Tibial artery (tissue), 4 donors: Measurements from ENCODE around the gene HUWE1.
"Not testable (repeated sequence)": the region's sequence is repeated elsewhere in the genome, so short reads cannot be mapped to it uniquely, and the experiment has no call there.

Experiments used
- DNase-seq, 2 donors: peaks; one replicate each; pipeline ENCODE4 v3.0.0-alpha.2; 2019
- H3K27ac ChIP-seq, 2 donors: fragments of 200-600 bp; sonication (generic) in 1 of 2; 1 replicate in 1 of 2; 2 replicates in 1 of 2; pipeline ENCODE4 v1.5.1; 2018 to 2019; ENCODE audit warnings: mild to moderate bottlenecking in 1 of 2
- H3K27me3 ChIP-seq, 2 donors: fragments of 200-600 bp; sonication (generic) in 1 of 2; one replicate each; pipeline versions ENCODE4 v1.5.1 to v1.6.0; 2016 to 2019
- H3K36me3 ChIP-seq, 3 donors: fragments of 200-600 bp; sonication (generic) in 2 of 3; one replicate each; pipeline ENCODE4 v1.5.1; 2016 to 2019; ENCODE audit warnings: mild to moderate bottlenecking in 2 of 3
- H3K4me1 ChIP-seq, 4 donors: fragments of 200-600 bp; sonication (generic) in 2 of 4; 1 replicate in 3 of 4; 2 replicates in 1 of 4; pipeline ENCODE4 v1.5.1; 2016 to 2019
- H3K4me3 ChIP-seq, 2 donors: fragments of 200-600 bp; sonication (generic) in 1 of 2; 1 replicate in 1 of 2; 2 replicates in 1 of 2; pipeline ENCODE4 v1.5.1; 2018 to 2019; ENCODE audit warnings: mild to moderate bottlenecking in 2 of 2
- H3K9me3 ChIP-seq, 3 donors: fragments of 200-600 bp; sonication (generic) in 1 of 3; one replicate each; pipeline ENCODE4 v1.5.1; 2016 to 2019
- CTCF ChIP-seq, 2 experiments: fragments of 200-600 bp in 1 of 2; fragments of 450-650 bp in 1 of 2; IDR thresholded peaks; one replicate each; pipeline ENCODE4 v1.5.1; 2017 to 2019; ENCODE audit warnings: antibody characterized with exemption in 2 of 2, mild to moderate bottlenecking in 1 of 2, moderate library complexity in 1 of 2
- intact Hi-C: fragments of 100-400 bp; cut with DNase I; formaldehyde crosslinking; loops from one replicate; pipeline ENCODE4 v1.15.0; 2023; ENCODE audit warnings: low total_unique reads

HUWE1 gene

GRCh38 chrX:53547668-53548067, 138.9 kb downstream of the HUWE1 start:
- H3K27me3 ChIP-seq, result no peaks in the 10 kb centered on the region
- no peaks in the 10 kb centered on the region for H3K9me3 ChIP-seq
- no peak for DNase-seq
- intact Hi-C loops, result no loop called here
- no peaks in the 10 kb centered on the region for H3K4me1 ChIP-seq
- H3K36me3 ChIP-seq, result peaks cover 56 to 98% (median 89%) of the 10 kb centered on the region in 3 donors
- no peak overlapping the region for H3K27ac ChIP-seq
- no peak for TF ChIP-seq CTCF (IDR thresholded peaks at IDR 0.05)
- no peak overlapping the region for H3K4me3 ChIP-seq

GRCh38 chrX:53544936-53545335, 141.6 kb downstream of the HUWE1 start:
- Histone ChIP-seq H3K36me3 (peaks cover 58 to 98% (median 83%) of the 10 kb centered on the region in 3 donors), H3K4me1 (no peaks in the 10 kb centered on the region), H3K9me3 (no peaks in the 10 kb centered on the region), H3K27ac (no peak overlapping the region), H3K27me3 (no peaks in the 10 kb centered on the region), H3K4me3 (no peak overlapping the region)
- TF ChIP-seq CTCF (IDR thresholded peaks at IDR 0.05), result no peak
- intact Hi-C loops, result loop anchor here (5.0 kb wide), 1 partner anchor 338 kb away; no protein-coding TSS in a partner anchor
- DNase-seq, result no peak

- intact Hi-C loops, result no loop called here
- TF ChIP-seq CTCF (IDR thresholded peaks at IDR 0.05), result no peak
- DNase-seq, result no peak
- Histone ChIP-seq H3K9me3 (no peaks in the 10 kb centered on the region), H3K4me1 (no peaks in the 10 kb centered on the region), H3K27ac (no peak overlapping the region), H3K36me3 (peaks cover 48 to 98% (median 71%) of the 10 kb centered on the region in 3 donors), H3K4me3 (no peak overlapping the region), H3K27me3 (no peaks in the 10 kb centered on the region)
Observed at GRCh38 chrX:53538781-53539180, 147.7 kb downstream of the HUWE1 start.

- intact Hi-C loops, H3K4me3 ChIP-seq, DNase-seq, H3K27me3 ChIP-seq, H3K27ac ChIP-seq, H3K4me1 ChIP-seq: not testable (repeated sequence)
- peaks cover 0 to 17% (median 0%) of the 10 kb centered on the region in 3 donors for H3K9me3 ChIP-seq
- peaks cover 15 to 37% (median 17%) of the 10 kb centered on the region in 3 donors for H3K36me3 ChIP-seq
Observed at GRCh38 chrX:53531255-53531966, 155.1 kb downstream of the HUWE1 start.

GRCh38 chrX:53526999-53527398, 159.5 kb downstream of the HUWE1 start:
- Histone ChIP-seq H3K4me3 (no peak overlapping the region), H3K4me1 (no peaks in the 10 kb centered on the region), H3K27me3 (no peaks in the 10 kb centered on the region), H3K27ac (no peak overlapping the region), H3K9me3 (peaks cover 0 to 17% (median 0%) of the 10 kb centered on the region in 3 donors), H3K36me3 (no peaks in the 10 kb centered on the region)
- no peak for DNase-seq
- no peak for TF ChIP-seq CTCF (IDR thresholded peaks at IDR 0.05)
- intact Hi-C loops, result no loop called here

GRCh38 chrX:53511322-53511721, 175.2 kb downstream of the HUWE1 start:
- no peaks in the 10 kb centered on the region for H3K36me3 ChIP-seq
- H3K27ac ChIP-seq, result no peak overlapping the region
- no peak for TF ChIP-seq CTCF (IDR thresholded peaks at IDR 0.05)
- no peaks in the 10 kb centered on the region for H3K9me3 ChIP-seq
- no peaks in the 10 kb centered on the region for H3K4me1 ChIP-seq
- intact Hi-C loops, result no loop called here
- no peaks in the 10 kb centered on the region for H3K27me3 ChIP-seq
- no peak overlapping the region for H3K4me3 ChIP-seq
- no peak for DNase-seq

GRCh38 chrX:53504035-53504434, 182.5 kb downstream of the HUWE1 start:
- DNase-seq, H3K9me3 ChIP-seq, intact Hi-C loops, H3K4me3 ChIP-seq, H3K36me3 ChIP-seq, H3K27ac ChIP-seq, H3K4me1 ChIP-seq, H3K27me3 ChIP-seq: not testable (repeated sequence)
